ENCODE measurements around the gene HOXB13.

HOXB13 gene

GRCh38 chr17:48748718-48749566 is 20.4 kb upstream of the HOXB13 start:
- DNase-seq (ENCODE audit: low read depth in 3 of 3, low spot score in 1 of 3): no peak

DNA sequence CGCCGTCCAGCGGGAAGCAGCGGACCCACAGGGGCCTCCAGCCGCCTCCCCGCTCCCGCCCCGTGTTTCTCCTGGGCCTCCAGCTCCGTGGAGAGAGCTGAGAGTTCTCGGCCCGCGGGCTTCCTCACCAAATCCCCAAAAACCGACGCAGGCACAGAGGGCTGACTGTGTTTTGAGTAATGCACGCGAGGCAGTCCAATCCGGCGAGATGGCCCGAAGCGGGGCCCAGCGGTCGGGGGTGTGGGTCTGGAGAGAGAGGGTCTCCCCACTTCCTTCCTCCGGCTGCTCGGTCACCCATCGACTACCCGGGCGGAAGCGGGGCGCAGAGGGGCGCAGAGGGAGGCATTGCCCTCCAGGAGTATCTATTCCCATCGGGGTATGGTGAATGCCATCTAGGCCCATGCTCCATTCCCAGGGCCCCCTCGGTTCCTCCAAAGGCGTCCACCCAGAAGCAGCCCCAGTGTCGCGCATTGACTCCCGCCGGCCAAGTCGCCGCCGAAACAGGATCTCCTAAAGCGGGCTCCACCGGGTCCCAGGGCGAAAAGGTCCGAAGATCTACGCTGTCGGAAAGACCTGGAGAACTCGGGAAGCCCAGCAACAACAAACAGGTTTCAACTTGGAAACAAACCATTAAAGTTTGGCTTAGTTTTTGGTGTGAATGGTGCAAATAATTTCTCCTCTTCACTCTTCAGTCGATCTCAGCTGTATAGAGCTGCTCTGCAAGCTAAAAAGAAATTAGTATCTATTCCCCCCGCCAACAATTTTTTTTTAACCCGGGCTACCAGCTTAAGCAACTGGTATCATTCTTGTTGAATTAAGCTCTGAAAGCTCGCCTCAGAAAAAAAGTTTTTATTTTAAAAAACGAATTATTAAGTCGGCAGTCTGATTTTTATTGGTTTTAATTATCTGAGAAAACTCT is 19.2 kb upstream of the HOXB13 start:
- no peak for DNase-seq (ENCODE audit: low read depth in 3 of 3, low spot score in 1 of 3)

- no peak for DNase-seq (ENCODE audit: low read depth in 3 of 3, low spot score in 1 of 3)
Measured at GRCh38 chr17:48746916-48747444, 18.4 kb upstream of the HOXB13 start.

DNA sequence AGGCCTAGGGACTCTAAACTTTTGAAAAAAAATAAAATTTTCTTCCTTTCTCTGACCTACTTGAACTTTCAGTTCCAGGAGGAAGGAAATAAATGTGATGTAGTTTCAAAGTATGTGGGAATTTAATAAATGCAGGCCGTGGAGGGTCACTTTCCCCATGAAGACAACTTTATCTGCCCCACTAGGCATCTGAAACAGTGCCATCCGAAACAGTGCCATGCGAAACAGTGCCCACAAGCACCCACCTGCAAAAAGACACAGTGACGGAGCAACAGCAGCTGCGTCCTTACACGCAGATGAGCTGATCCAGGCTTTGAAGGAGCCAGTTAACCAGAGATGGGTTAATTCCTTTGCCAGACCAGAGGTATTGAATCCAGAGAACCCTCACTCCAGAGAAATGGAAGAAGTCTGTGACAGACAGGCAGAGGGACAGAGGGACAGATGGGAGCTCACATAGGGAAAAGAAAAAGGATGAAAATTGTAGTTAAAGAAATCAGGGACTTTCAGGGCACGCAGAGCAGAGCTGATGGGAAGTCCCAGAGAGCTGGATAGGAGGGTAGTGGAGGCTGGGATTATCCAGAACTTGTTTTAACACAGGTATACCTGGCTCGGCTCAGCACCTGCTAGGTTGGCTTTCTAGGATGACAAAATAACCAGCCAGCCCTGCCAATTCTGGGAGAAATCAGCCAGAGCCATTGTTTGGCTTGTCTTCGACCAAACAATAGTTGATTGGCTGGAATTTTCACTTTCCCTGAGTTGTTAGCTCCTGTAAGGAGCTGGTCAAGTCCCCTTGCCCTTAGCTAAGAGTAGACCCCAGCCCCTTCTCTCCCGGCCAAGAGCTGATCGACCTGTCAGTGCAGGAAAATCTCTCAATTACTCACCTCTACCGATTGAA is 17.1 kb upstream of the HOXB13 start:
- DNase-seq (ENCODE audit: low read depth in 3 of 3, low spot score in 1 of 3): no peak

DNA sequence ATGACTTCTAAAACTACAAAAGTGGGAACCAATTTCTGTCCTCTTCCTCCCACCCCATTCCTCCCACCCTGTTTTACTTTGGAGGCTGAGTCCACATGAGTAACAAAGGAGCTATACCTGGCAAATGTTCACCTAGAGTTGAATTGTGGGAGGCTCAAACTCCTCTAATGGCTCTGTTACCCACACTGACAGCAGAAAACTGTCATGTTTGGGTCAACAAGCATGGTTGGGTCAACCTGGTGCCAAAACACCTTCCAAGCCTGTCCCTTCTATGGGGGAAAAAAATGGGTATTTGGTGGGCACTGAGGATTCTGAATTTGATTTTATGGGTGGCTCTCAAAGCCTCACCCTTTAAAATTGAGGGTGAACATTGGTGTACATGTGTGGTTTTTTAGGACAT is 12.0 kb upstream of the HOXB13 start:
- no peak for DNase-seq (ENCODE audit: low read depth in 3 of 3, low spot score in 1 of 3)

GRCh38 chr17:48738803-48739526 is 10.4 kb upstream of the HOXB13 start:
- DNase-seq (ENCODE audit: low read depth in 3 of 3, low spot score in 1 of 3): no peak

DNA sequence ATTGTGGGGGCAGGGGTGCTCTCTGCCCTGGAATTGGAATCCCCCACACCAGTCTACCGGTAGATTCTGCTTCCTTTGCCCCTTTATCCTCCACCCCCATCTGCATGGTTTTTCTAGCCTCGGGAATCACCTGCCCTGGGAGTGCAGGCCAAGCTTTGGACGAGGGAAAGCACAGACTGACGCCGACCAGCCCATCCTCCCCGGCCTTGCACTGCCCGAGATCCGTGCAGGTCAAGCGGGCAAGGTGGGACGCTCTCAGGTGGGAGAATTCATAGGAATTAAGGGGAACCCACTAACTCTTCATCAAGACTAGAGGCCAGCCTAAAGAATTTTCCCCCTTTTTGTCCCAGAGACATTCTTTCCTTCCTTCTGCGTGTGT is 9.9 kb upstream of the HOXB13 start:
- no peak for DNase-seq (ENCODE audit: low read depth in 3 of 3, low spot score in 1 of 3)

GRCh38 chr17:48737330-48738043 is 8.9 kb upstream of the HOXB13 start:
- DNase-seq (ENCODE audit: low read depth in 3 of 3, low spot score in 1 of 3): no peak

DNA sequence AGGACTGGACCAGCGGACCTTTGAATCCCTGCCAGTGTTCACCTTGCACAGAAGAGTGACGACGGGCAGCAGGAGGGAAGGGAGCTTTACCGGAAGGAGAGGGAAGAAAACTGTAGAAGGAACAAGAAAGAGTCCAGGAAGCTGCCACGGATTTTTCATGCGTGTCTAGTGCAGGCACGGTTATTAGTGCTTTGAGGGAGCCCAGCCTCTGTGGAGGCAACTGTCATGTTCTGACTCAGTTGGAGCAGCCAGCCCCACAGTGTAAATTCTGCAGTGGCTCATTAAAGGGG is 6.5 kb upstream of the HOXB13 start:
- no peak for DNase-seq (ENCODE audit: low read depth in 3 of 3, low spot score in 1 of 3)

DNA sequence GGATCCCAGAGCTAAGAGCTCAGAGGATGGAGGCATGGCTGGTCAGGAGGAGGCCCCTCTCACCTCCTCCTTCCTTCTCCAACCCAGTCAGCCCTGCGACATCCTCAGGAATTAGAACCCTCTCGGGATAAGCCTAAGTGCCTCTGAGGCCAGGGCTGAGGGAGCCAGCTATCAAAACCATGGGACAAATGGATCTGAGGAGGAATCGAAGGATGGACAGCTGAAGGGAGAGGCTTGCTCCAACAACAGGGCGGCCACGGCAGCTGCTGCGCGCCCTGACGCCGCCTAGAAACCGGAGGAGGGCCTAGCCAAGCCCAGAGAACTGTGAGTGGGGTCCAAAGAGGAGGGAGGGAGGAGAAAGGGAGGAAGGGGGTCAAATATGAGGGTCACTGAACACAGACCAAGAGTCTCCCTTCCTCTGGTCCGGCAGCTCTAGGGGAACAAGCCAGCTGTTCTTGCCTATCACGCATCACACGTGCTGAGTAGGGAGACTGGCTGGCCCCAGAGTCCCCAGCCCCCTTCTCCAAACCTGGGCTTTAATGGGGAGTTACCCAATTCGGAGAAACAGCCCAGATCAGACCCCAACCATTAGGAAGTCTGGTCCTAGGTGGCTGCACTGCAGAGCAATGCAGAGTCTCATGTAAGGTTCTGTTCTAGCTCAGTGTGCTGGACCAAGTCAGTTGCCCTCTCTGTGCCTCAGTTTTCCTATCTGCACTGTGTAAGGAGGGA is 5.9 kb upstream of the HOXB13 start:
- DNase-seq (ENCODE audit: low read depth in 3 of 3, low spot score in 1 of 3): no peak

DNA sequence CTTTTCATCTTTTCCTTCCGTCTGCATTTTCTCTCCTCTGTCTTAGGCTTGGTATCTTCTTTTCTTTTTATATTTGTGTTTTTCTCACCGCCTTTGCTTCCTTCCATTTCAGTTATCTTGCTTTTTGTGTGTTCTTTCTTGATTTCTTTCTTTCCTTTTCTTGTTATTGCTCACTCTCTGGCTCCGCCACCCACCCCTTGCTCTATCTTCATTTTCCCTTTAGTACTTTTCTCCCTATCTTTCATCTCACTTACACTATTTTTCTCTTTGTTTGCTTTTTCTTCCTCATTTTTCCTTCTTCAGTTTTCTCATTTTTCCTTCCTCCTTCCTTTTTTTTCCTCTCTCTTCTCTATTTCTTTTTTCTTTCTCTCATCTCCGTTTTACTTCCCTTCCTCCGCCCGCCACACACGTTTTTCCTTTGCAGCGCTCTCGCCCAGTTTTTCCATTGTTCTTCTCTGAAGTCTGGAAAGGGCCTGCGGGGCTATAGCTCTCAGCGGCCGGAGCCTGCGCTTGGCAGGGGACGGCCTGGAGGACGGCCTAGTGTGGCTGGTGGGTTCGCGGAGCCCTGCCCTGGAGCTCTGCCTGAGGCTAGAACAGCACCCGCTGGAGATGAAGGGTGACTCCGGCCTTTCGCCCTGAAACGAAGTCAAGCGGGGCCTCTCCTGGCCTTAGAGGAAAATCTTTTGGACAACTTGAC is 5.2 kb upstream of the HOXB13 start:
- DNase-seq (ENCODE audit: low read depth in 3 of 3, low spot score in 1 of 3): no peak

DNA sequence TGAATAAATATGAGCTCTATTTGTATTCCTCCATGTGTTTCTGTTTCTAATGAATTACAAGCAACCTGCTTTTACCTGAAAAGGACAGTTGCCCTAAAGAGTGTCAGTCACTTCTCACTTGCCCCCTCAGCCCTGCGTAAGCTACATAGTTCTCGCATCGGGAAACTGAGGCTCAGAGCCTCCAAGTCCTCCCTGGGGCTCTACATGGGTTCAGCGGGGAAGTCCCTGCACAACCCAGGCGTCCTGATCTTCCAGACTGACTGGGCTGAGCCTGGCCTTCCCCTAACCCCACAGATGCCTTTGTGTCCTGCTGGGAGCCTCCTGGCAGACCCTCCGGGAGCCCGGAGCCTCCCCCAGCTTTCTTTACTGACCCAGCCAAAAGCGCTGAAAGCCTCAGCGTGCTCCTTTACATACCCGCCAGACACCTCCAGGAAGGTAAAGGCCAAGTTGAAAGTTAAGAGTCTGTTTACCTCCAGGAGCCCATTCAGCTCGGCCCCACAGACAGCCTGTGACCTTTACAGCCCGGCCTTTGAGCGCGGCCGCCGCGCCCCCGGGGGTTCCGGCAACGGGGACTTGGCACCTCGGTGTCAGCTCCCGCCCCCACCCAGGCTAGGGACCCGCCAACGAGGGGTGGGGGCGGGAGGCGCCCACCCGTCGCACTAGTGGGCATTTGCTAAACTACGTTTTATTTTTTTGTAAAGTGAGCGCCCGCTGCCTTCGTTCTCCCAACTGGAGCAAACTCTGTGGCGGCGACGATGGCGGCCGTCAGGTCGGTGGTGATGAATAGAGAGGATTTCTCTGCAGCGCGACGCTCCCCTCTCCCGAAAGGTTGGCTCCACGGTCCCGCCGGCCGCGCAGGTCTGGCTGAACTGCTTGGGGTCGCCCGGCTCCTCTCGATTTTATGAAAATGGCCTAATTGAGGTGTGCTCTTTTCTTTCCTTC is 4.4 kb upstream of the HOXB13 start:
- no peak for DNase-seq (ENCODE audit: low read depth in 3 of 3, low spot score in 1 of 3)

DNA sequence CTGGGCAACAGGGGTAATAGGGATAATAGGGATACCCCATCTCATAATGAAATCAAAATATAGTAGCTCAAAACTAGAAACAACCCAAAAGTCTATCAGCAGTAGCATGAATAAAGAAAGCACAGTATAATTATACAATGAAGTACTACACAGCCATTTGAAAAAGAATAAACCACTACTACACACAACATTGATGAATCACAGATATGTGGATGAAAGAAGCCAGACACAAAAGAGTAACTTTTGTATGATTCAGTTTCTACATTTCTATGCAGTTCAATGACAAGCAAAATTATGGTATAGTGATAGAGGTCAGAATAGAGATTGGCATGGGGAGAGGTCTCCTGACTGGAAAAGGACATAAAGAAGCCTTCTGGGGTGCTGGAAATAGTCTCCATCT is 2.8 kb upstream of the HOXB13 start:
- DNase-seq (ENCODE audit: low read depth in 3 of 3, low spot score in 1 of 3): no peak

DNA sequence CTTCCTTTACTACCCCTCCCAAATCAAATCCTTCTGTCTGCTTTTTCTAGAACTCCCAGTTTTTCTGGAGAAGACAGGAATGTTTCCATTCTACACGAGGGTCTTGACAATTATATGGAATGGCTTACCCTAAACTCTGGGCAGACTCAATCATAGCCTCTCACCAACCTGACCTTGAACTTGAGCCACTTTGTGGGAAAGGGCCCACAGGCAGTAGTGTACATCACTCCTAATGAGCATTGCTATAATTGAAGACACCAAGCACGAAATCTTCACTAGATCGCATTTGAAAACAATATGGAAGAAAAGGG is 1.6 kb upstream of the HOXB13 start:
- DNase-seq (ENCODE audit: low read depth in 3 of 3, low spot score in 1 of 3): no peak

- no peak for DNase-seq (ENCODE audit: low read depth in 3 of 3, low spot score in 1 of 3)
Measured at GRCh38 chr17:48729335-48730239, 1.0 kb upstream of the HOXB13 start.

GRCh38 chr17:48727415-48728175 is 955 bp downstream of the HOXB13 start:
- no peak for DNase-seq (ENCODE audit: low read depth in 3 of 3, low spot score in 1 of 3)

Data from stimulated activated CD4-positive, alpha-beta T cell treated with anti-CD3 and anti-CD28 coated beads, TNF-alpha, amount 100 ng/mL, for 1 hour (primary cell).